Brain pericyte (primary cell): ENCODE data around the gene COL23A1.
"Not testable (repeated sequence)": the region's sequence is repeated elsewhere in the genome, so short reads cannot be mapped to it uniquely, and the experiment has no call there.

Source experiments
- DNase-seq: peaks from one replicate; pipeline ENCODE4 v3.0.0-alpha.2; 2012; ENCODE audit warnings: low read depth, low spot score

COL23A1 gene

GRCh38 chr5:178271726-178272479, 318.3 kb downstream of the COL23A1 start:
- no peak for DNase-seq

- DNase-seq, result no peak
Measured at GRCh38 chr5:178271231-178271630, 319.0 kb downstream of the COL23A1 start.

- DNase-seq, result no peak
Measured at GRCh38 chr5:178269499-178269898, 320.7 kb downstream of the COL23A1 start.

- DNase-seq, result no peak
Measured at GRCh38 chr5:178267876-178268275, 322.3 kb downstream of the COL23A1 start.

- DNase-seq, result no peak
Measured at GRCh38 chr5:178267245-178267644, 322.9 kb downstream of the COL23A1 start.

- no peak for DNase-seq
Measured at GRCh38 chr5:178266581-178266980, 323.6 kb downstream of the COL23A1 start.

- no peak for DNase-seq
Measured at GRCh38 chr5:178265746-178266145, 324.4 kb downstream of the COL23A1 start.

- no peak for DNase-seq
Measured at GRCh38 chr5:178264044-178264443, 326.1 kb downstream of the COL23A1 start.

- no peak for DNase-seq
Measured at GRCh38 chr5:178261666-178262600, 328.3 kb downstream of the COL23A1 start.

- DNase-seq, result no peak
Measured at GRCh38 chr5:178259623-178260536, 330.3 kb downstream of the COL23A1 start.

- DNase-seq, result no peak
Measured at GRCh38 chr5:178257650-178258049, 332.5 kb downstream of the COL23A1 start.

- no peak for DNase-seq
Measured at GRCh38 chr5:178256746-178257145, 333.4 kb downstream of the COL23A1 start.

- DNase-seq, result not testable (repeated sequence)
Measured at GRCh38 chr5:178253632-178254031, 336.6 kb downstream of the COL23A1 start.

GRCh38 chr5:178252258-178252657, 337.9 kb downstream of the COL23A1 start:
- no peak for DNase-seq

GRCh38 chr5:178250263-178250662, 339.9 kb downstream of the COL23A1 start:
- no peak for DNase-seq

- no peak for DNase-seq
Measured at GRCh38 chr5:178249191-178249989, 340.8 kb downstream of the COL23A1 start.

GRCh38 chr5:178248750-178249149, 341.4 kb downstream of the COL23A1 start:
- no peak for DNase-seq

GRCh38 chr5:178247481-178248456, 342.4 kb downstream of the COL23A1 start:
- DNase-seq, result no peak

GRCh38 chr5:178246624-178247279, 343.4 kb downstream of the COL23A1 start:
- no peak for DNase-seq
